K562 (cell line): Measurements from ENCODE around the gene LYPD5. TPM values are rescaled to one million over a fixed set of nuclear protein-coding genes. Genes with fewer than 3 reads are reported as not detected.

Source experiments
- ARID2 ChIP-seq: fragments of 450-650 bp; IDR thresholded peaks from 2 replicates; pipeline ENCODE4 v1.6.1; 2017; ENCODE audit warnings: antibody characterized with exemption, mild to moderate bottlenecking
- CHD4 ChIP-seq: fragments of 200-600 bp; sonication (generic); IDR thresholded peaks from 3 replicates; pipeline ENCODE4 v1.6.1; 2012; ENCODE audit warnings: low read depth, mild to moderate bottlenecking, mixed read lengths, low read length, inconsistent platforms; ENCODE audit not compliant: insufficient read depth, insufficient replicate concordance, poor library complexity, severe bottlenecking
- CREBBP ChIP-seq: IDR thresholded peaks from one replicate; pipeline ENCODE4 v1.6.1; 2012; ENCODE audit warnings: low read depth, mild to moderate bottlenecking, control low read depth, inconsistent platforms, low read length
- E2F4 ChIP-seq: sonication (generic); formaldehyde crosslinking; IDR thresholded peaks from 2 replicates; pipeline ENCODE4 v1.8.0; 2022; ENCODE audit warnings: mild to moderate bottlenecking, low read depth, missing genetic modification reagents
- GABPA ChIP-seq: fragments of 200-800 bp; sonication (Bioruptor generic); conservative IDR thresholded peaks from 2 replicates; pipeline ENCODE4 v1.6.1; 2016; ENCODE audit warnings: low read depth, missing genetic modification characterization, missing compliant biosample characterization
- HCFC1 ChIP-seq: IDR thresholded peaks from 2 replicates; pipeline ENCODE4 v1.6.1; 2012; ENCODE audit warnings: low read depth, low read length, improper control_type of control experiment
- IRF2 ChIP-seq: sonication (generic); formaldehyde crosslinking; IDR thresholded peaks from 2 replicates; pipeline ENCODE4 v1.8.1; 2022; ENCODE audit warnings: mild to moderate bottlenecking, missing genetic modification reagents
- MNT ChIP-seq, 2 experiments: fragments of 450-650 bp; conservative IDR thresholded peaks; 2 replicates each; pipeline ENCODE4 v1.6.1; 2017; ENCODE audit warnings: mild to moderate bottlenecking in 2 of 2, moderate library complexity in 2 of 2
- POLR2B ChIP-seq: fragments of 450-650 bp; IDR thresholded peaks from 2 replicates; pipeline ENCODE4 v1.6.1; 2018; ENCODE audit warnings: low read depth; ENCODE audit not compliant: partially characterized antibody
- POLR2G ChIP-seq: fragments of 200-400 bp; formaldehyde crosslinking; IDR thresholded peaks from 2 replicates; pipeline ENCODE4 v1.6.1; 2017; ENCODE audit warnings: low read depth, mild to moderate bottlenecking, antibody characterized with exemption, low read length, moderate library complexity
- ZNF121 ChIP-seq: sonication (generic); formaldehyde crosslinking; conservative IDR thresholded peaks from 2 replicates; pipeline ENCODE4 v1.8.0; 2022; ENCODE audit warnings: missing genetic modification reagents
- ZNF318 ChIP-seq, 2 experiments: fragments of 450-650 bp; IDR thresholded peaks; 2 replicates each; pipeline ENCODE4 v1.6.1; 2016; ENCODE audit warnings: mild to moderate bottlenecking in 2 of 2, borderline replicate concordance in 1 of 2, low read depth in 1 of 2, moderate library complexity in 1 of 2
- ZNF511 ChIP-seq: sonication (generic); formaldehyde crosslinking; IDR thresholded peaks from 2 replicates; pipeline ENCODE4 v1.8.0; 2022; ENCODE audit warnings: mild to moderate bottlenecking, missing genetic modification reagents
- polyA plus RNA-seq, 8 experiments: library from polyadenylated mRNA; depleted of rRNA in 4 of 8; stranded (reverse) in 5 of 8; unstranded in 3 of 8; fragments of >200 nt; fragmentation: Nextera tagmentation in 2 of 8; fragmentation: Illumina TruSeq in 1 of 8; extraction: Ambion mirVana in 2 of 8; extraction: Trizol in 1 of 8; gene quantifications; 2 replicates each; pipeline versions ENCODE4 v1.2.1 to v1.2.3, GENCODE V29; 2011 to 2014; ENCODE audit warnings: inconsistent platforms in 1 of 8, missing spikeins in 1 of 8
- total RNA-seq, 7 experiments: library from RNA; depleted of rRNA in 6 of 7; stranded (reverse); fragments of >200 nt in 6 of 7; fragmentation: Illumina TruSeq in 2 of 7; extraction: Trizol in 2 of 7; gene quantifications; 2 replicates each; pipeline versions ENCODE4 v1.2.1 to v1.2.3, GENCODE V29; 2011 to 2021; ENCODE audit warnings: low replicate concordance in 1 of 7

LYPD5 gene
- total and polyA plus RNA-seq, 9 of the 15 experiments (the other 6 are each of a cell fraction or from before 2014, with no cell fraction given): 0.03 to 0.22 (median 0.10) TPM; not detected in 3

- TF ChIP-seq MNT (conservative IDR thresholded peaks at IDR 0.05) (peak; percentile 89 to 95), POLR2B (no peak), CREBBP (no peak), ZNF121 (CRISPR knock-in tag) (0 out of 2 replicates have a peak, but pooled peaks have one; percentile 39), CHD4 (no peak), ARID2 (peak; percentile 36; the same call in 1 of the 2 replicates), E2F4 (0 out of 2 replicates have a peak, but pooled peaks have one; percentile 23), HCFC1 (peak; percentile 56; the same call in 1 of the 2 replicates), POLR2G (peak; percentile 95), IRF2 (CRISPR knock-in tag) (peak; percentile 81; the same call in 1 of the 2 replicates), ZNF511 (CRISPR knock-in tag) (peak; percentile 95), ZNF318 (IDR thresholded peaks at IDR 0.05; ENCODE audit: borderline replicate concordance in 1 of 2, low read depth in 1 of 2) (peak in 1 of 2 experiments; percentile 55; a peak in 2 of 4 replicates), GABPA (peak; percentile 36; the same call in 1 of the 2 replicates)
Measured at GRCh38 chr19:43774103-43774939, 27.9 kb downstream of the LYPD5 start (continued).
